H9 (cell line): Measurements from ENCODE around the gene GATC. TPM values are rescaled to one million over a fixed set of nuclear protein-coding genes. Genes with fewer than 3 reads are reported as not detected.

Source experiments
- DNase-seq: peaks from one replicate; pipeline ENCODE4 v3.0.0-alpha.2; 2017
- H2AFZ ChIP-seq: one replicate; pipeline ENCODE4 v1.6.1; 2013; ENCODE audit warnings: mild to moderate bottlenecking, low read length, control low read depth, moderate library complexity
- H2AK5ac ChIP-seq: 2 replicates; pipeline ENCODE4 v1.6.1; 2013; ENCODE audit warnings: low read length, control low read depth, mixed read lengths; ENCODE audit not compliant: insufficient read length
- H2BK120ac ChIP-seq: one replicate; pipeline ENCODE4 v1.6.1; 2013; ENCODE audit warnings: low read depth, mild to moderate bottlenecking, low read length, control low read depth, inconsistent platforms; ENCODE audit not compliant: poor library complexity, severe bottlenecking
- H2BK12ac ChIP-seq: 2 replicates; pipeline ENCODE4 v1.6.1; 2013; ENCODE audit warnings: low read length, control low read depth, mixed read lengths, low read depth; ENCODE audit not compliant: insufficient read length
- H2BK15ac ChIP-seq: 2 replicates; pipeline ENCODE4 v1.6.1; 2013; ENCODE audit warnings: low read depth, low read length, control low read depth
- H2BK20ac ChIP-seq: one replicate; pipeline ENCODE4 v1.6.1; 2013; ENCODE audit warnings: low read depth, mild to moderate bottlenecking, low read length, control low read depth, inconsistent platforms; ENCODE audit not compliant: poor library complexity, severe bottlenecking
- H2BK5ac ChIP-seq: 2 replicates; pipeline ENCODE4 v1.6.1; 2013; ENCODE audit warnings: low read length, control low read depth, mixed read lengths; ENCODE audit not compliant: insufficient read length
- H3K14ac ChIP-seq: 2 replicates; pipeline ENCODE4 v1.6.1; 2013; ENCODE audit warnings: low read length, control low read depth; ENCODE audit not compliant: insufficient read depth
- H3K18ac ChIP-seq: 2 replicates; pipeline ENCODE4 v1.6.1; 2013; ENCODE audit warnings: low read depth, mild to moderate bottlenecking, mixed read lengths, low read length, control low read depth; ENCODE audit not compliant: insufficient read length
- H3K23ac ChIP-seq: 2 replicates; pipeline ENCODE4 v1.6.1; 2013; ENCODE audit warnings: low read length, control low read depth, mixed read lengths, low read depth; ENCODE audit not compliant: insufficient read length
- H3K23me2 ChIP-seq: 2 replicates; pipeline ENCODE4 v1.6.1; 2013; ENCODE audit warnings: low read depth, mild to moderate bottlenecking, mixed read lengths, low read length, control low read depth; ENCODE audit not compliant: insufficient read length, poor library complexity, severe bottlenecking
- H3K27ac ChIP-seq: 2 replicates; pipeline ENCODE4 v1.5.1; 2013; ENCODE audit warnings: low read length, control low read depth, mixed read lengths, low read depth; ENCODE audit not compliant: insufficient read length
- H3K27me3 ChIP-seq: 2 replicates; pipeline ENCODE4 v1.6.1; 2013; ENCODE audit warnings: low read length, control low read depth, inconsistent platforms; ENCODE audit not compliant: insufficient read depth
- H3K4ac ChIP-seq: 2 replicates; pipeline ENCODE4 v1.6.1; 2013; ENCODE audit warnings: low read depth, mild to moderate bottlenecking, control low read depth, inconsistent platforms, low read length, moderate library complexity
- H3K4me1 ChIP-seq: 2 replicates; pipeline ENCODE4 v1.6.1; 2013; ENCODE audit warnings: low read length, control low read depth, inconsistent platforms; ENCODE audit not compliant: insufficient read depth
- H3K4me2 ChIP-seq: 2 replicates; pipeline ENCODE4 v1.6.1; 2013; ENCODE audit warnings: low read length, control low read depth, mixed read lengths; ENCODE audit not compliant: insufficient read length, insufficient read depth
- H3K56ac ChIP-seq: 2 replicates; pipeline ENCODE4 v1.6.1; 2013; ENCODE audit warnings: low read depth, mild to moderate bottlenecking, mixed read lengths, low read length, control low read depth; ENCODE audit not compliant: insufficient read length
- H3K79me1 ChIP-seq: 2 replicates; pipeline ENCODE4 v1.6.1; 2013; ENCODE audit warnings: low read depth, mild to moderate bottlenecking, moderate library complexity, low read length, control low read depth, inconsistent platforms; ENCODE audit not compliant: insufficient read depth, poor library complexity, severe bottlenecking
- H3K79me2 ChIP-seq: 2 replicates; pipeline ENCODE4 v1.6.1; 2013; ENCODE audit warnings: low read length, control low read depth, inconsistent platforms; ENCODE audit not compliant: insufficient read depth
- H3K9ac ChIP-seq: 2 replicates; pipeline ENCODE4 v1.6.1; 2013; ENCODE audit warnings: low read length, control low read depth, mixed read lengths; ENCODE audit not compliant: insufficient read length; ENCODE audit errors: extremely low read depth
- H3K9me3 ChIP-seq: one replicate; pipeline ENCODE4 v1.6.1; 2013; ENCODE audit warnings: low read depth, low read length, inconsistent platforms; ENCODE audit not compliant: control insufficient read depth
- H3T11ph ChIP-seq: one replicate; pipeline ENCODE4 v1.6.1; 2013; ENCODE audit warnings: mild to moderate bottlenecking, low read length, control low read depth, inconsistent platforms
- H4K20me1 ChIP-seq: one replicate; pipeline ENCODE4 v1.6.1; 2013; ENCODE audit not compliant: control insufficient read depth, insufficient read length, insufficient read depth
- H4K5ac ChIP-seq: 2 replicates; pipeline ENCODE4 v1.6.1; 2013; ENCODE audit warnings: low read depth, mild to moderate bottlenecking, mixed read lengths, low read length, control low read depth; ENCODE audit not compliant: insufficient read length
- H4K8ac ChIP-seq: replicated peaks from 2 replicates; pipeline ENCODE4 v1.6.1; 2013; ENCODE audit warnings: low read length, control low read depth, mixed read lengths, low read depth; ENCODE audit not compliant: insufficient read length
- H4K91ac ChIP-seq: 2 replicates; pipeline ENCODE4 v1.6.1; 2013; ENCODE audit warnings: low read depth, mild to moderate bottlenecking, moderate library complexity, mixed read lengths, low read length, control low read depth; ENCODE audit not compliant: insufficient read length
- H3K27ac Mint-ChIP-seq, 3 experiments: 2 replicates in 2 of 3; 3 replicates in 1 of 3; pipeline ENCODE4 v1.8.0; 2020 to 2021; ENCODE audit warnings: mixed read lengths in 3 of 3, mild to moderate bottlenecking in 1 of 3, moderate library complexity in 1 of 3
- H3K27me3 Mint-ChIP-seq: 2 replicates; pipeline ENCODE4 v1.8.0; 2021; ENCODE audit warnings: low read depth, mild to moderate bottlenecking, moderate library complexity, mixed read lengths
- H3K36me3 Mint-ChIP-seq, 3 experiments: 2 replicates in 2 of 3; 3 replicates in 1 of 3; pipeline ENCODE4 v1.8.0; 2020 to 2021; ENCODE audit warnings: low read depth in 3 of 3, mixed read lengths in 3 of 3; ENCODE audit not compliant: insufficient read depth in 1 of 3
- H3K4me1 Mint-ChIP-seq, 2 experiments: 2 replicates each; pipeline ENCODE4 v1.8.0; 2020; ENCODE audit warnings: mixed read lengths in 2 of 2
- H3K4me3 Mint-ChIP-seq, 2 experiments: 2 replicates in 1 of 2; 3 replicates in 1 of 2; pipeline ENCODE4 v1.8.0; 2020 to 2021; ENCODE audit warnings: mild to moderate bottlenecking in 2 of 2, mixed read lengths in 2 of 2, moderate library complexity in 1 of 2
- H3K9me3 Mint-ChIP-seq, 2 experiments: 2 replicates in 1 of 2; 3 replicates in 1 of 2; pipeline ENCODE4 v1.8.0; 2020; ENCODE audit warnings: mild to moderate bottlenecking in 2 of 2, mixed read lengths in 2 of 2, moderate library complexity in 1 of 2
- CTCF ChIP-seq: fragments of 200-600 bp; sonication (generic); conservative IDR thresholded peaks from 3 replicates; pipeline ENCODE4 v1.8.0; 2021; ENCODE audit warnings: antibody characterized with exemption, mild to moderate bottlenecking
- WGBS: extraction: QIAGEN DNeasy Blood & Tissue Kit; methylation state at CpG from one replicate; pipeline ENCODE4 v1.1.7; 2013; ENCODE audit warnings: missing lambda C conversion rate, low lambda C conversion rate, mixed read lengths; ENCODE audit not compliant: insufficient read length; ENCODE audit errors: extremely low coverage; 5-methylcytosine and 5-hydroxymethylcytosine counted together
- total RNA-seq: library from RNA; stranded (reverse); gene quantifications from 2 replicates; pipeline ENCODE4 v1.2.1, GENCODE V29; 2021

The GATC gene
- total RNA-seq, 1 experiment from 2014 or later = 25.9 TPM

GRCh38 chr12:120496413-120497340, 50.4 kb downstream of the GATC start:
- no peak overlapping the region for H4K5ac ChIP-seq
- no peak; the same call in 2 of the 3 replicates for TF ChIP-seq CTCF
- no peak overlapping the region for H3K56ac ChIP-seq
- H3K9me3 ChIP-seq = no peaks in the 10 kb centered on the region
- no peaks in the 10 kb centered on the region for H4K20me1 ChIP-seq
- H3K79me1 ChIP-seq = peaks cover 3% of the 10 kb centered on the region
- H3T11ph ChIP-seq = no peak overlapping the region
- no peak overlapping the region; the same call in 1 of the 2 replicates for H3K14ac ChIP-seq
- H3K27me3 ChIP-seq = no peaks in the 10 kb centered on the region
- Mint-ChIP-seq H3K4me1 (peaks cover 26 to 30% of the 10 kb centered on the region in 2 experiments), H3K27me3 (no peaks in the 10 kb centered on the region), H3K27ac (peak overlapping the region; percentile 68 to 96 (median 95); a peak in 5 of 7 replicates), H3K9me3 (no peaks in the 10 kb centered on the region), H3K36me3 (peaks cover 20 to 46% (median 37%) of the 10 kb centered on the region in 3 experiments; a peak in 6 of 7 replicates), H3K4me3 (peak overlapping the region; percentile 97 to 99)
- H3K79me2 ChIP-seq = peaks cover 10% of the 10 kb centered on the region; the same call in 1 of the 2 replicates
- H2BK120ac ChIP-seq = no peak overlapping the region
- DNase-seq = peak; percentile 53
- no peak overlapping the region for H3K27ac ChIP-seq
- no peaks in the 10 kb centered on the region; the same call in 1 of the 2 replicates for H3K4me1 ChIP-seq
- no peak overlapping the region for H3K23ac ChIP-seq
- peak overlapping the region; percentile 72 for H3K9ac ChIP-seq
- H3K23me2 ChIP-seq = peaks cover 14% of the 10 kb centered on the region
- H2BK12ac ChIP-seq = no peak overlapping the region
- H3K4ac ChIP-seq = no peak overlapping the region
- WGBS = no CpG with 5 or more reads among the region's 47 CpGs
- peak overlapping the region; percentile 100 for H3K4me2 ChIP-seq
- H4K8ac ChIP-seq = no peak overlapping the region
- no peak overlapping the region for H2BK20ac ChIP-seq
- H4K91ac ChIP-seq = no peak overlapping the region
- no peak overlapping the region for H2AFZ ChIP-seq
- no peak overlapping the region for H2BK5ac ChIP-seq
- H2BK15ac ChIP-seq = no peak overlapping the region
- no peak overlapping the region for H3K18ac ChIP-seq
- H2AK5ac ChIP-seq = no peak overlapping the region
